Umbilical cord (tissue), 2 donors: ENCODE measurements around the gene RALGPS2. TPM values are rescaled to one million over a fixed set of nuclear protein-coding genes. Genes with fewer than 3 reads are reported as not detected.
"Not testable (repeated sequence)": the region's sequence is repeated elsewhere in the genome, so short reads cannot be mapped to it uniquely, and the experiment has no call there.

ENCODE experiments used
- DNase-seq: peaks from one replicate; pipeline ENCODE4 v3.0.0-alpha.2; 2015; ENCODE audit warnings: low spot score
- total RNA-seq: library from RNA; depleted of rRNA; stranded (reverse); fragments of >200 nt; gene quantifications from one replicate; pipeline ENCODE4 v1.2.3, GENCODE V29; 2014; ENCODE audit warnings: low replicate concordance; ENCODE audit not compliant: insufficient read depth

Gene RALGPS2
- total RNA-seq, 1 donor from 2014 or later: 41.2 TPM

- DNase-seq: no peak
Observed at GRCh38 chr1:178723546-178723945, 1.5 kb upstream of the RALGPS2 start.

DNA sequence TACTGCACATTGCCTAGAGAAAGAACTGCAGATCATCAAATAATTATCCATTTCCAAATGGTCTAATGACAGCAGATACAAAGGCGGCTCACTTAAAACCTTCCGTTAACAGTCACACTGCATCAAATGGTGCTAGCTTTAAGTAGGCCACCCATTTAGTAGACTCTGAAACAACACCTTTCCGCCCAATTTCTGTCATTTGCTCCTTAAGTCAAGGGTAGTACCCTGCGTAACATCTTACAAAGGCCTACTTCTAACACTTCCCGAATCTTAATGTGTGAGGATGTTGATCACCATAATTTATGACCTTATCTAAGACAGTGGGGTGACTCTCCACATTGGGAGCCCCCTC, 692 bp upstream of the RALGPS2 start:
- DNase-seq: no peak

GRCh38 chr1:178725466-178726086, 532 bp downstream of the RALGPS2 start:
- DNase-seq: peak; percentile 34

GRCh38 chr1:178726087-178726517, 1.1 kb downstream of the RALGPS2 start:
- peak; percentile 91 for DNase-seq

GRCh38 chr1:178726545-178726944, 1.5 kb downstream of the RALGPS2 start:
- no peak for DNase-seq

- no peak for DNase-seq
Observed at GRCh38 chr1:178727014-178727895, 2.2 kb downstream of the RALGPS2 start.

- DNase-seq: no peak
Observed at GRCh38 chr1:178733972-178734371, 8.9 kb downstream of the RALGPS2 start.

GRCh38 chr1:178738780-178739179, 13.7 kb downstream of the RALGPS2 start:
- DNase-seq: no peak

DNA sequence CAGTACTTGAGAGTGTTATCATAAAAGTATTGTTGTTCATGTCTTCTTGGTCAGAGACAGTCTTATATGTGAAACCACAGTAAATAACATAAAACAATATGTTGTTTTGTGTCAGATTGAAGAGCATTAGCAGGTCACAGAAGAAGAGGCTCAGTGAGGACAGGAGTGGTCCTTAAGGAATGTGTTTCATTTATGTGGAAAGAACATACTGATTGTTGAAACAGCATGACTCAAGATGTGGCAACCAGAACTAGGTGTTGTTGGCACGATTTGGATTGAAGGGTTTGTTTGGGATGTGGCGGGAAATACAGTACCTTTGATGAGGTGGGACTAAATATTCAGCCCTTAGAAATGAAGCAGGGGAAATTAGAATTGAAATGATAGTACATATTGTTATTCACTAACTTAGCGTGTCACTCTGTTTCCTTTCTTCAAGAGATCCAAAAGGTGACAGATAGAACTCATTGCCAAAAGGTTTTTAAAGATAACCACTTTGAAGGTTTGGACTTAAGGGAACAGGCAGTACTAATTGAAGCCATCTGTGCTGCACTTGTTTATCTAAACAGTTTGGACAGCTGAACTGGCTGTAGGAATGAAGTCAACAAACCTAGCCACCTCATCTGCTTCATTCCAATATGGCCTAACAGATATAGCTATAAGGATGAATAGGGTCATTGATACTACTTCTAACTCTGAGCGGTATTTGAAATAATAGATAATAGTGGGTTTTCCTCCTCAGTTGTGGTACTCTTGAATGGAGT, 14.4 kb downstream of the RALGPS2 start:
- DNase-seq: no peak

DNA sequence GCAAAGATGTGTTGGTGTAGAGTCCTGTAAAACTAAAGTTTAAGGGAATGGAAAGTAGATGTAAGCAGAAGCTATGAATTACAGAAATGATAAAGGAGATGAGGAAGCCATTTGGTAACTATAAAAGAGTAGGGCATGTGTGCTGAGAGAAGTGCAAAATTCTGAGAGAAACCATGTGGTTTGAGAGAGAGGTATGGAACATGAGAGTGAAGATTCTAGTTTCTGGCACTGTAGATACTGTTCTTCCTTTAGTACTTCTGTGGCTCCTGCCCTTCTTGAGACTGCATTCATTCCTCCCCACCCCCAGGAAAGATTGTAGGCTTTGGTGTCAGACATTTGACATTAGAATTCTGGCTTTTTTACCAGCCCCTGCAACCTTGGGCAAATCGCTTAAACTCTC, 15.4 kb downstream of the RALGPS2 start:
- DNase-seq: no peak

GRCh38 chr1:178740924-178741323, 15.9 kb downstream of the RALGPS2 start:
- DNase-seq: no peak

GRCh38 chr1:178743801-178744200, 18.8 kb downstream of the RALGPS2 start:
- DNase-seq: no peak

DNA sequence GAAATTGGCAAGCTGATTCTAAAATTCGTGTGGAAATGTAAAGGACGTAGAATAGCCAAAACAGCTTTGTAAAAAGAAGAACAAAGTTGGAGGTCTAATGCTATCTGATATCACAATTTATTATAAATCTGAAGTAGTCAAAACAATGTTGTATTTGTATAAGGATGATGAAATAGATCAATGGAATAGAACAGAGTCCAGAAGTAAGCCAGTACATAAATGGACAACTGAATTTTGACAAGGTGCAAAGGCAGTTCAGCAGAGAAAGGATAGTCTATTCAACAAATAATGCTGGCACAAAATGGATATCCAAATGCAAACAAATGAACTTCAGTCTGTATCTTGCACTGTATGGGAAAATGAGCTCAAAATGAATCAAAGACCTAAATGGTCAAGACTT, 20.2 kb downstream of the RALGPS2 start:
- DNase-seq: no peak

DNA sequence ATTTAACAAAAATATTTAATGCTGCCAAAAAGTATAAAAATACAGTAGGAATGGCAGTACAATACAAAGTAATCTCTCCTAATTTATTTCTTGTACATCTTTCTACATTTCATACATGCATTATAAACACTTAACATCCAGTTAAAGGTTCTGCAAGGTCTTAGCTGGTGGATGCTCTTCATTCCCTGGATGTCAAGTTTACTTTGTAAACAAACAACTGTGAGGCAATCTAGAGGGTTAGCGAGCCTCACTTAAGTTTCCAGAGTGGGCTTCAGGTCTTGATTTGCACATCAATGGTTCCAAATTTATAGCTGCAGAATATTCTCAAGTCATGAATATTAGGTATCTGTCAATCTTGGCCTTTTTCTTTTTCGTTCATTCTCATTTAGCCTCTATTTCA, 21.3 kb downstream of the RALGPS2 start:
- DNase-seq: no peak

- not testable (repeated sequence) for DNase-seq
Observed at GRCh38 chr1:178747361-178747760, 22.3 kb downstream of the RALGPS2 start.

DNA sequence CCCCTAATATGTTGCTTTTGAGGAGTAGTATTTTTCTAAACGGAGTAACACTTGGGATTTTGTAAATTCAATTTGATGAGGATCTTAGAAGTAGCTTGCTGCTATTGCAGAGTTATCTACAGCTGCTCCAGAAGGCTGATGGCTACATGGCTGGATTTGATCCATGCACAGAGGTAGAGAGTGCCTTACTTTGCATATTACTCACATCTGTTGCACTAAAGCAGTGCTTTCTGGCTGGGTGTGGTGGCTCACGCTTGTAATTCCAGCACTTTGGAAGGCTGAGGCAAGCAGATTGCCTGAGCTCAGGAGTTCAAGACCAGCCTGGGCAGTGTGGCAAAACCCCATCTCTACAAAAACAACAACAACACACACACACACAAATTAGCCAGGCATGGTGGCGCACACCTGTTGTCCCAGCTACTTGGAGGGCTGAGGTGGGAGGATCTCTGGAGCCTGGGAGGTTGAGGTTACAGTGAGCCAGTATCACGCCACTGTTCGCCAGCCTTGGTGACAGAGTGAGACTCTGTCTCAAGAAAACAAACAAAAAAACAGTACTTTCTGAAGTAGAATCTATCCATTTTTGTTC, 24.6 kb downstream of the RALGPS2 start:
- peak; percentile 22 for DNase-seq

GRCh38 chr1:178751046-178751445, 26.0 kb downstream of the RALGPS2 start:
- DNase-seq: no peak

GRCh38 chr1:178752891-178753290, 27.8 kb downstream of the RALGPS2 start:
- DNase-seq: no peak

GRCh38 chr1:178754655-178755256, 29.7 kb downstream of the RALGPS2 start:
- DNase-seq: not testable (repeated sequence)

DNA sequence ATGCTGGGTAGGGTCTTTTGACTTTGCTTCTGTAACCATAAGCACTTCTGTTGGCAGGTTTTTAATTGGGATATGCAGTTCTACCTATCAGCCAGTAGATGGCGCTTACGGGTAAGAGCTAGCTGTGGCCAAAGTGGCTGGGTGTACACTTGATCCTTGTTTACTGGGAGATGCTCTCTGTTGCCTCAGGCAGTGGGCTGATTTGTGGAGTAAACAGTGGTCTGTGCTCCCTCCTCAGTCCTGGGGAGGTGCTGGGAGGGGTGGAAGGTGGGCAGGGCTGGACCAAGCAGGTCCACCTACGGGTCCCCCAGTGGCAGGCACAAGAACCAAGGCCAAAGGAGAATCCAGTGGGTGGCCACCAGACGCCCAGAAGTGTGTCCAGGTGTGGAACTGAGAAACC, 43.4 kb downstream of the RALGPS2 start:
- no peak for DNase-seq

DNA sequence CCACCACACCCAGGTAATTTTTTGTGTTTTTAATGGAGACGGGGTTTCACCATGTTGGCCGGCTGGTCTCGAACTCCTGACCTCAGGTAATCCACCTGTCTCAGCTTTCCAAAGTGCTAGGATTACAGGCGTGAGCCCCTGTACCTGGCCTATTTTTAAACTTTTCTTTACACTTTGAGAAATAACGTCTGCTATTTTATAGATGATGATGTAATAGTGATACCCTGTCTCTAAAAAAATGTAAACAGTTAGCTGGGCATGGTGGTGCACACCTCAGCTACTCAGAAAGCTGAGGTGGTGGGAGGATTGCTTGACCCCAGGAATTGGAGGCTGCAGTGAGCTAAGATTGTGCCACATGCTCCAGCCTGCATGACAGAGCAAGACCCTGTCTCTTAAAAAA, 47.9 kb downstream of the RALGPS2 start:
- DNase-seq: no peak

DNA sequence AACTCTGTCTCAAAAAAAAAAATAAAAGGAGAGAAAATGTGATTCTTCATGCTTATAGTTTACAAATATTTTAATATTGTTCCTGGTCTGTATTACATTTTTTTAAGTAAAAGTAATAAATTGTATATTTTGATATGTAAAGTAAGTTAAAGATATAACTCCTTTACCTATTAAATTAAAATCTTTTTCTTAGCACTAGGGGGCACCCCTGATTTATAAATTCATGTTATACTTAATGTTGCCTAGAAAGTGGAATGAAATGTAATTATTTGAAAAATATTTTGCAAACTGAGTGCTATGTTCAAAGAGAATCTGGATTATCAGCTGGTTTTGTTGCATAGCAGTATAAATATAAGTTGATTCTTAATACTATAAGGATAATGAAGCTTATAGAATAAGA, 49.2 kb downstream of the RALGPS2 start:
- peak; percentile 48 for DNase-seq
